ENCODE measurements around the gene NRG2.

The NRG2 gene

DNA sequence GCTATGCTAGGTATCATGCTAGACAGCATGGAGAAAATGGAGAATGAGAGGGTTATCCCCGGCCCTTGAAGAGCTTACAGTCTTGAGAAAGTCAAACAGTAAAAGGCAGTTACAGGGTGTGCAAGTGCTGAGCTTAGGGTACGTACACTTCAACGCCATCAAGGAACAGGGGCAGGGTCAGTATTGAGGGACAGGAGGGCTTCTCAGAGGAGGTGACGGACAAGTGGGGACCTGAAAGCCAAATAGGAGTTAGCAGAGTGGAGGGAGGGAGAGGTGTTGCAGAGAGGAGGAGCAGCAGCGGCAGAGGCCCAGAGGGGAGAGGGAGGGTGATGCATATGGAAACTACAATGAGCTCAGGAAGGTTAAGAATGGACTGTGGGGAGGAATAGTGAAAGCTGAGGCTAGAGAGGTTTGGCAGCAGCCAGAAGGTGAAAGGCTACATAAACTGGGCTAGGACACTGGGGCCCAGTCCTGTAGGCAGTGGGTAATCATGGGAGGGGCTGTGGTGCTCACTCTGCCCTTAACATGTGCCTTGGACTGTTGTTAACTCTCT is 88.0 kb downstream of the NRG2 start:
- TF ChIP-seq TAF1 (IDR thresholded peaks at IDR 0.05; ENCODE audit: borderline replicate concordance, insufficient read depth, low read length), result no peak
- no peak for TF ChIP-seq FOXP2 (optimal IDR thresholded peaks at IDR 0.05; ENCODE audit: borderline replicate concordance, extremely low read depth, extremely low read length, insufficient read depth)
- no peak for TF ChIP-seq SIN3A (IDR thresholded peaks at IDR 0.05; ENCODE audit: borderline replicate concordance, insufficient read depth, low read length)
- TF ChIP-seq, protein P1, sequence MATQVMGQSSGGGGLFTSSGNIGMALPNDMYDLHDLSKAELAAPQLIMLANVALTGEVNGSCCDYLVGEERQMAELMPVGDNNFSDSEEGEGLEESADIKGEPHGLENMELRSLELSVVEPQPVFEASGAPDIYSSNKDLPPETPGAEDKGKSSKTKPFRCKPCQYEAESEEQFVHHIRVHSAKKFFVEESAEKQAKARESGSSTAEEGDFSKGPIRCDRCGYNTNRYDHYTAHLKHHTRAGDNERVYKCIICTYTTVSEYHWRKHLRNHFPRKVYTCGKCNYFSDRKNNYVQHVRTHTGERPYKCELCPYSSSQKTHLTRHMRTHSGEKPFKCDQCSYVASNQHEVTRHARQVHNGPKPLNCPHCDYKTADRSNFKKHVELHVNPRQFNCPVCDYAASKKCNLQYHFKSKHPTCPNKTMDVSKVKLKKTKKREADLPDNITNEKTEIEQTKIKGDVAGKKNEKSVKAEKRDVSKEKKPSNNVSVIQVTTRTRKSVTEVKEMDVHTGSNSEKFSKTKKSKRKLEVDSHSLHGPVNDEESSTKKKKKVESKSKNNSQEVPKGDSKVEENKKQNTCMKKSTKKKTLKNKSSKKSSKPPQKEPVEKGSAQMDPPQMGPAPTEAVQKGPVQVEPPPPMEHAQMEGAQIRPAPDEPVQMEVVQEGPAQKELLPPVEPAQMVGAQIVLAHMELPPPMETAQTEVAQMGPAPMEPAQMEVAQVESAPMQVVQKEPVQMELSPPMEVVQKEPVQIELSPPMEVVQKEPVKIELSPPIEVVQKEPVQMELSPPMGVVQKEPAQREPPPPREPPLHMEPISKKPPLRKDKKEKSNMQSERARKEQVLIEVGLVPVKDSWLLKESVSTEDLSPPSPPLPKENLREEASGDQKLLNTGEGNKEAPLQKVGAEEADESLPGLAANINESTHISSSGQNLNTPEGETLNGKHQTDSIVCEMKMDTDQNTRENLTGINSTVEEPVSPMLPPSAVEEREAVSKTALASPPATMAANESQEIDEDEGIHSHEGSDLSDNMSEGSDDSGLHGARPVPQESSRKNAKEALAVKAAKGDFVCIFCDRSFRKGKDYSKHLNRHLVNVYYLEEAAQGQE (IDR thresholded peaks at IDR 0.05; ENCODE audit: insufficient read depth in 1 of 2, low read depth in 2 of 2, low read length in 2 of 2), result no peak
- no peak for TF ChIP-seq POLR2AphosphoS5 (IDR thresholded peaks at IDR 0.05; ENCODE audit: low read depth, low read length)

DNA sequence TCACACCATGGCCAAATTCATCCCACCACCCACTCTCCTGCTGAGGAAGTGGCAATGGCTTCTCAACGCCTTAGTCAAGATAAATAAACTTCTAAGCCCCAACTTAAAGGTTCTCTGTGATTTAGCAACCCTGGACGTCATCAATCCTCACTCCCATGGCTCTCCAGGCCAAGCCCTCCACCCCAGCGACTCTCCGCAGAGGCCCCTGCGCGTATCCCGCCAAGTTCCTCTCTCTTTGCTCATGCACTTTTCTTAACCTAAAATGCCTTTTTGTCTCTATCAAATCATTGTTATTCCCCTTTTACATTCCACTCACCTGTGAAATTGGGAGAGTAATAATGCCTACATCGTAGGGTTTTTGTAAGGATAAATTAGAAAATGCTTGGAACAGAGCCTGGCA is 88.6 kb downstream of the NRG2 start:
- TF ChIP-seq, protein P1 (IDR thresholded peaks at IDR 0.05; ENCODE audit: insufficient read depth in 1 of 2, low read depth in 2 of 2, low read length in 2 of 2), result no peak
- TF ChIP-seq POLR2AphosphoS5 (IDR thresholded peaks at IDR 0.05; ENCODE audit: low read depth, low read length) (no peak), FOXP2 (optimal IDR thresholded peaks at IDR 0.05; ENCODE audit: borderline replicate concordance, extremely low read depth, extremely low read length, insufficient read depth) (no peak), TAF1 (IDR thresholded peaks at IDR 0.05; ENCODE audit: borderline replicate concordance, insufficient read depth, low read length) (no peak)

DNA sequence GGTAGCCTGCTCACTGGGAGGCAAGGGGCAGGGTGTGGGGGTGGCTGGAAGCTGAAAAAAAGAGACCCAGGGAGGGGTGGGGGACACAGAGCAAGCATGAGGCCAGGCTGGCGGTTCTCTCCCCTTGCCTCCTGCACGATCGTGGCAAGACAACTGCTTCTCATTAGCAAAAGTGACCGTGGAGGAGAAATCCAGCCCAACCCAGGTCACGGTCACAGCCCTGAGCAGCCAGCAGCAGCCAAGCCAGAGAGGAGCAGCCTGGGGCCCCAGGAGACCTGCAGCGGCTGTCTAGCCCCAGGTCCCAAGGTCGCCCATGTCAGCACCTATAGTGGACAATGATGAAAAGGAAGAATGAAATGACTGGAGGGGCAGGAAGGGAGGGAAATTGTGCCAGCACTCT is 89.1 kb downstream of the NRG2 start:
- TF ChIP-seq TAF1 (IDR thresholded peaks at IDR 0.05; ENCODE audit: borderline replicate concordance, insufficient read depth, low read length) (no peak), POLR2AphosphoS5 (IDR thresholded peaks at IDR 0.05; ENCODE audit: low read depth, low read length) (no peak), SIN3A (IDR thresholded peaks at IDR 0.05; ENCODE audit: borderline replicate concordance, insufficient read depth, low read length) (no peak), FOXP2 (optimal IDR thresholded peaks at IDR 0.05; ENCODE audit: borderline replicate concordance, extremely low read depth, extremely low read length, insufficient read depth) (no peak)
- TF ChIP-seq, protein P1 (IDR thresholded peaks at IDR 0.05; ENCODE audit: insufficient read depth in 1 of 2, low read depth in 2 of 2, low read length in 2 of 2), result no peak

DNA sequence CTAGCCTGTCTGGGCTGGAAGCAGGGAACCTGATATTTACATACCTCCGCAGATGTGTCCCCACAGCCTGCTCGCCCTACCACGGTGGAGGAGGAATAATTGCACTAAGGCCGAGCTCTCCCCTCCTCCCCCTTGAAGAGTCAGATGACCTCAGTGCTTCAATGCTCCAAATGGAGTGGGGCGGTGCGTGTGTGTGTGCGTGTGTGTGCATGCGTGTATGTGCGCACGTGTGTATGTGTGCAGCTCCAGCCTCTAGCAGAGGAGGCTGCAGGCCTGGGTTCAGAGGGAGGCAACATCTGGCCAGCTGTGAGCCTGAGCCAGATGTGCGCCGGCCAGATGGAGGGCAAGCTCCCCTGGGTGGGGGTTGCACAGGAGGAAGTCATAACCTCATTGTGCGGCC is 90.5 kb downstream of the NRG2 start:
- no peak for TF ChIP-seq SIN3A (IDR thresholded peaks at IDR 0.05; ENCODE audit: borderline replicate concordance, insufficient read depth, low read length)
- TF ChIP-seq TAF1 (IDR thresholded peaks at IDR 0.05; ENCODE audit: borderline replicate concordance, insufficient read depth, low read length), result no peak
- TF ChIP-seq FOXP2 (optimal IDR thresholded peaks at IDR 0.05; ENCODE audit: borderline replicate concordance, extremely low read depth, extremely low read length, insufficient read depth), result no peak
- TF ChIP-seq POLR2AphosphoS5 (IDR thresholded peaks at IDR 0.05; ENCODE audit: low read depth, low read length), result no peak
- TF ChIP-seq, protein P1 (IDR thresholded peaks at IDR 0.05; ENCODE audit: insufficient read depth in 1 of 2, low read depth in 2 of 2, low read length in 2 of 2), result no peak

DNA sequence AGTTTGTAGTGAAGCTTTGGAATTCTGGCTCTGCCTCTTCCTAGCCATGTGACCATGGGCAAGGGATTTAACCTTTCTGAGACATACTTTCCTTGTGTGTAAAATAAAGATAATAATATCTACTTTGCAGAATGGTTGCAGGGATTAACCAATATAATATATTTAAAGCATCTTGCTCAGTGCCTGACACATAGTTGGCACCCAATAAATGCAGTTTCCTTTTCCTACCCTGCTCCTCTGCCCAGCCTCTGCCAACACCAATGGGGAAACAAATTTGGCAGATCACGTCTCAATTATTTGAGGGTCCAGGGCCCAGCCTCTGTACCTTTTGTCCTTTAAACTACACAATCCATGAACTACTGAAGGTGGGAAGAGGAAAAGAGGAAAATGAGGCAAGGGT is 91.1 kb downstream of the NRG2 start:
- TF ChIP-seq, protein P1 (IDR thresholded peaks at IDR 0.05; ENCODE audit: insufficient read depth in 1 of 2, low read depth in 2 of 2, low read length in 2 of 2), result no peak
- no peak for TF ChIP-seq FOXP2 (optimal IDR thresholded peaks at IDR 0.05; ENCODE audit: borderline replicate concordance, extremely low read depth, extremely low read length, insufficient read depth)
- no peak for TF ChIP-seq POLR2AphosphoS5 (IDR thresholded peaks at IDR 0.05; ENCODE audit: low read depth, low read length)

Data from PFSK-1 (cell line).